Measurements from ENCODE around the gene CCDC71L. TPM values are rescaled to one million over a fixed set of nuclear protein-coding genes. Genes with fewer than 3 reads are reported as not detected.

The CCDC71L gene
- total and polyA plus RNA-seq, 2 experiments from 2014 or later, result 7.2 to 23.1 TPM

DNA sequence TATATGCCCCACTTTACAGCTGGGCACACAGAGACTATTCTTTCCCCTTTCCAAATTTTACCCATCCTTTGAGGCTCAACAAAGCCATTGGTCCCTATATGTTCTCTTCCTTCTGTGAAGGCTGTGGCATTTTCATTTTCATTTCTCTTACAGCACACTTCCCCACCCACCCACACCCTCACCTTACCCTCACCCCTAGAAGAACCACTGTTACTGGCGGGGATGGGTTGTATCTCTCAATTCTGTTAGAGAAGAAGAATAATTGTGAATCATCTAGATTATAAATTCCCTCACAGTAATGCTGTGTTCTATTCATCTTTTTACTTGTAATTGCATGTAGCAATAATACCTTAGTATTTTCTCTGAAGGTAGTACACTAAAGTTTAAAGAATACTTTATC, 10.2 kb upstream of the CCDC71L start:
- Histone ChIP-seq H3K4me3 (no peak overlapping the region), H3K27me3 (no peaks in the 10 kb centered on the region), H3K9me3 (ENCODE audit: low read depth) (no peaks in the 10 kb centered on the region), H3K4me1 (ENCODE audit: low read depth) (no peaks in the 10 kb centered on the region), H3K27ac (no peak overlapping the region), H3K36me3 (no peaks in the 10 kb centered on the region)
- DNase-seq (ENCODE audit: low read depth in 1 of 2, low spot score in 1 of 2), result no peak
- TF ChIP-seq, protein P1, sequence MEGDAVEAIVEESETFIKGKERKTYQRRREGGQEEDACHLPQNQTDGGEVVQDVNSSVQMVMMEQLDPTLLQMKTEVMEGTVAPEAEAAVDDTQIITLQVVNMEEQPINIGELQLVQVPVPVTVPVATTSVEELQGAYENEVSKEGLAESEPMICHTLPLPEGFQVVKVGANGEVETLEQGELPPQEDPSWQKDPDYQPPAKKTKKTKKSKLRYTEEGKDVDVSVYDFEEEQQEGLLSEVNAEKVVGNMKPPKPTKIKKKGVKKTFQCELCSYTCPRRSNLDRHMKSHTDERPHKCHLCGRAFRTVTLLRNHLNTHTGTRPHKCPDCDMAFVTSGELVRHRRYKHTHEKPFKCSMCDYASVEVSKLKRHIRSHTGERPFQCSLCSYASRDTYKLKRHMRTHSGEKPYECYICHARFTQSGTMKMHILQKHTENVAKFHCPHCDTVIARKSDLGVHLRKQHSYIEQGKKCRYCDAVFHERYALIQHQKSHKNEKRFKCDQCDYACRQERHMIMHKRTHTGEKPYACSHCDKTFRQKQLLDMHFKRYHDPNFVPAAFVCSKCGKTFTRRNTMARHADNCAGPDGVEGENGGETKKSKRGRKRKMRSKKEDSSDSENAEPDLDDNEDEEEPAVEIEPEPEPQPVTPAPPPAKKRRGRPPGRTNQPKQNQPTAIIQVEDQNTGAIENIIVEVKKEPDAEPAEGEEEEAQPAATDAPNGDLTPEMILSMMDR (IDR thresholded peaks at IDR 0.05; ENCODE audit: low read depth, low read length), result no peak

DNA sequence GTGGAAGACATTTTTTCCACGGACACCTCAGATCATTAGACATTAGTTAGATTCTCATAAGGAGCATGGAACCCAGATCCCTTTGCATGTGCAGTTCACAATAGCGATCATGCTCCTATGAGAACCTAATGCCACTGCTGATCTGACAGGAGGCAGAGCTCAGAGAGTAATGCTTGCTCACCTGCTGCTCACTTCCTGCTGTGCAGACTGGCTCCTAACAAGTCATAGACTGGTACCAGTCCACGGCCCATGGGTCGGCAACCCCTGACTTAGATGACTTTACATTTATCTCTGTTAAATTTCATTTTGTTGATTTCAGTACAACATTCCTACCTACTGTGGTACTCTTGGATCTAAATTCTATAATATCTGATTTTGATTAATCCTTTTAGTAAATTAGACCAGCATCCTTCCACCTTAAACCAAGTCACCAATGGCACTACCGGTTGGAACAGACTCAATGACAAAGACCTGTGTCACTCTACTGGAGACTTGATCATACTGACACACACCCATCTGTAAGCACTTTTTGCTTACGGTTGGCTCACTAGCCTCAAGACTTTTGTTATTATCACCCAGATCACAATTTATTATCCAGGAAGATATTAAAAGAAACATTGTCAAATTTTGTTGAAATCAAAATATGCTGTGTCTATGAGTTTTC, 8.0 kb upstream of the CCDC71L start:
- Histone ChIP-seq H3K4me1 (ENCODE audit: low read depth) (no peaks in the 10 kb centered on the region), H3K4me3 (no peak overlapping the region), H3K27ac (no peak overlapping the region), H3K36me3 (no peaks in the 10 kb centered on the region), H3K27me3 (no peaks in the 10 kb centered on the region), H3K9me3 (ENCODE audit: low read depth) (no peaks in the 10 kb centered on the region)
- TF ChIP-seq, protein P1 (IDR thresholded peaks at IDR 0.05; ENCODE audit: low read depth, low read length), result no peak
- no peak for DNase-seq (ENCODE audit: low read depth in 1 of 2, low spot score in 1 of 2)

- DNase-seq (ENCODE audit: low read depth in 1 of 2, low spot score in 1 of 2), result no peak
- no peaks in the 10 kb centered on the region for H3K27me3 ChIP-seq
- no peaks in the 10 kb centered on the region for H3K9me3 ChIP-seq (ENCODE audit: low read depth)
- H3K36me3 ChIP-seq, result no peaks in the 10 kb centered on the region
- H3K4me1 ChIP-seq (ENCODE audit: low read depth), result no peaks in the 10 kb centered on the region
- H3K4me3 ChIP-seq, result no peak overlapping the region
- TF ChIP-seq, protein P1 (IDR thresholded peaks at IDR 0.05; ENCODE audit: low read depth, low read length), result no peak
- no peak overlapping the region for H3K27ac ChIP-seq
Measured at GRCh38 chr7:106666353-106666752, 5.4 kb upstream of the CCDC71L start.

DNA sequence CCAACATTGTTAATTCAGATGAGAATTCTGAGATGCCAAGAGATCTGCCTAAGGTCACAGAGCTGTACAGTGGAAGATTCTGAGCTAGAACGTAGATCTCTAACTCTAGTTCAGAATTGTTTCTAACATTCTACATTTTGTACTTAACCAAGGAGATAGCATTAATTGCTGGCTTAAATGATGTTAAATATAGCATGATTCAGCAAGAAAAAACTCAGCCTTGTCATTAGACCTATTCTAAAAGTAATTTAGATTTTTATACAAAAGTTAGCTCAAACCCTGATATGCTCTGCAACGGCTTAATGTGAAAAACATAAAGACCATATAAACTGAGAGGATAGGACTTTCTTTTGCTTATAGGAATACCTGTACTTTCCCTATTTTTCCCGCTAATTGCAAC, 3.4 kb upstream of the CCDC71L start:
- DNase-seq (ENCODE audit: low read depth in 1 of 2, low spot score in 1 of 2), result no peak
- Histone ChIP-seq H3K27ac (no peak overlapping the region), H3K9me3 (ENCODE audit: low read depth) (no peaks in the 10 kb centered on the region), H3K4me3 (no peak overlapping the region), H3K36me3 (no peaks in the 10 kb centered on the region), H3K4me1 (ENCODE audit: low read depth) (no peaks in the 10 kb centered on the region), H3K27me3 (no peaks in the 10 kb centered on the region)
- TF ChIP-seq, protein P1 (IDR thresholded peaks at IDR 0.05; ENCODE audit: low read depth, low read length), result no peak

DNA sequence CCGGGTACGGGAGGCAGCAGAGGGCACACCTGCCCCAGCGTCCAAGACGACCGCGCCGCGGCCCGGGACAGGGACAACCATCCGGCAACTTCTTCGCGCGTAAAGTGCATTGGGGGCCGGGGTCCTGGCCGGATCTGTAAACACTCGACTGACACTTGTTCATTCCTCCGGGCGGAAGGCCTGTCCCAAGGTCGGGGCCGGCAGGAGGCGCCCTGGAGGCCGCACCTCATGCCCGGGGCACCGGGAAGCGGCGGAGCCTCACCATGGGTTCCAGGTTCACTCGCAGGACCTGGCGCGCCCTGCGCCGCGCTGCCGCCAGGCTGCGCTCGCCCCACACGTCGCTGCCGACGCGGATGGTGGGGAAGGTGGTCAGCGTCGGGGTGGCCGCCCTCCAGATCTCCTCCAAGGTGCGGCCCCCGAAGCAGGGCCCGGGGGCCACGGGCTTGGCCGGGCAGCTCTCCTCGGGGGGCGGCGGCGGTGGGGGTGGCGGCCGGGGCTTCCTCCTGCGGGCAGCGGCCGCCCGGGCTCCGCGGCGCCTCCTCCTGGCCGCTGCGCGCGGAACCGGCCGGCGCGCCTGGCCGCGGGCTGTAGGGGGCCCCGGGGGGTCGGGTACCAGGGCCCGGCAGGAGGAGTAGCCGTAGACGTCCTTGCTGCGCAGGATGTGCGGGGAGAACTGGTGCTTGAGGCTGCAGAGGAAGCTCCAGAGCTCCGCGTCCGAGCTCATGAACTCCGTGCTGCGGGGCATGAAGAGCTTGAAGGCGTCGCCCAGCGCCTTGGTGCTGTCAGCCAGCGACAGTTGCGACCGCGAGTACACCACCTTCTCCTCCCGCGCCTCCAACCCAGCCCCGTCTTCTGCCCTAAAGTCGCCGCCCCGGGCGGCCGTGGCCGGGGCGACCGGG, 746 bp downstream of the CCDC71L start:
- Histone ChIP-seq H3K4me3 (peak overlapping the region; percentile 75), H3K4me1 (ENCODE audit: low read depth) (no peaks in the 10 kb centered on the region), H3K9me3 (ENCODE audit: low read depth) (no peaks in the 10 kb centered on the region), H3K36me3 (no peaks in the 10 kb centered on the region), H3K27me3 (no peaks in the 10 kb centered on the region), H3K27ac (peak overlapping the region; percentile 52)
- TF ChIP-seq, protein P1 (IDR thresholded peaks at IDR 0.05; ENCODE audit: low read depth, low read length), result peak; percentile 88
- peak; percentile 81 to 91 for DNase-seq (ENCODE audit: low read depth in 1 of 2, low spot score in 1 of 2)
